Breast epithelium (tissue), 4 donors: Measurements from ENCODE around the gene ATP1A4. TPM values are rescaled to one million over a fixed set of nuclear protein-coding genes. Genes with fewer than 3 reads are reported as not detected.

Source experiments
- DNase-seq, 2 donors: peaks; one replicate each; pipeline ENCODE4 v3.0.0-alpha.2; 2019; ENCODE audit warnings: low spot score in 2 of 2
- H3K27ac ChIP-seq, 2 donors: fragments of 200-600 bp; sonication (generic) in 1 of 2; one replicate each; pipeline ENCODE4 v1.5.1; 2016 to 2019; ENCODE audit warnings: mild to moderate bottlenecking in 1 of 2
- H3K27me3 ChIP-seq, 2 donors: fragments of 200-600 bp; sonication (generic) in 1 of 2; one replicate each; pipeline versions ENCODE4 v1.5.1 to v1.6.0; 2017 to 2019; ENCODE audit warnings: control low read depth in 1 of 2, mild to moderate bottlenecking in 1 of 2
- H3K36me3 ChIP-seq: fragments of 200-600 bp; one replicate; pipeline ENCODE4 v1.5.1; 2019
- H3K4me1 ChIP-seq, 2 donors: fragments of 200-600 bp; sonication (generic); one replicate each; pipeline ENCODE4 v1.5.1; 2016 to 2019; ENCODE audit warnings: control low read depth in 1 of 2
- H3K4me3 ChIP-seq, 3 donors: fragments of 200-600 bp; sonication (generic); 1 replicate in 2 of 3; 2 replicates in 1 of 3; pipeline ENCODE4 v1.5.1; 2016 to 2019; ENCODE audit warnings: mild to moderate bottlenecking in 3 of 3, moderate library complexity in 2 of 3
- H3K9me3 ChIP-seq, 2 donors: fragments of 200-600 bp; sonication (generic) in 1 of 2; one replicate each; pipeline ENCODE4 v1.5.1; 2016 to 2019; ENCODE audit warnings: control low read depth in 1 of 2
- POLR2A ChIP-seq: fragments of 450-650 bp; IDR thresholded peaks from one replicate; pipeline ENCODE4 v1.6.1; 2016; ENCODE audit warnings: antibody characterized with exemption, mild to moderate bottlenecking, moderate library complexity
- POLR2AphosphoS5 ChIP-seq, 3 donors: sonication (generic); formaldehyde crosslinking; IDR thresholded peaks; one replicate each; pipeline ENCODE4 v1.6.1; 2017; ENCODE audit warnings: antibody characterized with exemption in 3 of 3
- intact Hi-C: fragments of 100-400 bp; cut with DNase I; formaldehyde crosslinking; loops from one replicate; pipeline ENCODE4 v1.15.1; 2023; ENCODE audit warnings: low total_unique reads
- total RNA-seq, 3 donors: library from RNA; depleted of rRNA; stranded (reverse); fragments of >200 nt; gene quantifications; one replicate each; pipeline ENCODE4 v1.1.0, GENCODE V29; 2016
- TF ChIP-seq, protein P1 (sequence below), 3 donors: fragments of 450-650 bp; IDR thresholded peaks; one replicate each; pipeline ENCODE4 v1.5.1; 2016 to 2017; ENCODE audit warnings: antibody characterized with exemption in 3 of 3, mild to moderate bottlenecking in 3 of 3, moderate library complexity in 3 of 3

The ATP1A4 gene
- total RNA-seq, 3 donors from 2014 or later = 4.5 TPM; not detected in 2

GRCh38 chr1:160227561-160227960, 76.2 kb downstream of the ATP1A4 start:
- Histone ChIP-seq H3K9me3 (no peaks in the 10 kb centered on the region), H3K27ac (no peak overlapping the region), H3K4me3 (no peak overlapping the region), H3K36me3 (peaks cover 12% of the 10 kb centered on the region), H3K4me1 (no peaks in the 10 kb centered on the region), H3K27me3 (no peaks in the 10 kb centered on the region)
- intact Hi-C loops = no loop called here
- DNase-seq = no peak
- TF ChIP-seq POLR2AphosphoS5 (IDR thresholded peaks at IDR 0.05) = no peak
- TF ChIP-seq, protein P1, sequence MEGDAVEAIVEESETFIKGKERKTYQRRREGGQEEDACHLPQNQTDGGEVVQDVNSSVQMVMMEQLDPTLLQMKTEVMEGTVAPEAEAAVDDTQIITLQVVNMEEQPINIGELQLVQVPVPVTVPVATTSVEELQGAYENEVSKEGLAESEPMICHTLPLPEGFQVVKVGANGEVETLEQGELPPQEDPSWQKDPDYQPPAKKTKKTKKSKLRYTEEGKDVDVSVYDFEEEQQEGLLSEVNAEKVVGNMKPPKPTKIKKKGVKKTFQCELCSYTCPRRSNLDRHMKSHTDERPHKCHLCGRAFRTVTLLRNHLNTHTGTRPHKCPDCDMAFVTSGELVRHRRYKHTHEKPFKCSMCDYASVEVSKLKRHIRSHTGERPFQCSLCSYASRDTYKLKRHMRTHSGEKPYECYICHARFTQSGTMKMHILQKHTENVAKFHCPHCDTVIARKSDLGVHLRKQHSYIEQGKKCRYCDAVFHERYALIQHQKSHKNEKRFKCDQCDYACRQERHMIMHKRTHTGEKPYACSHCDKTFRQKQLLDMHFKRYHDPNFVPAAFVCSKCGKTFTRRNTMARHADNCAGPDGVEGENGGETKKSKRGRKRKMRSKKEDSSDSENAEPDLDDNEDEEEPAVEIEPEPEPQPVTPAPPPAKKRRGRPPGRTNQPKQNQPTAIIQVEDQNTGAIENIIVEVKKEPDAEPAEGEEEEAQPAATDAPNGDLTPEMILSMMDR (IDR thresholded peaks at IDR 0.05) = no peak
- no peak for TF ChIP-seq POLR2A

- Histone ChIP-seq H3K27me3 (no peaks in the 10 kb centered on the region), H3K4me1 (no peaks in the 10 kb centered on the region), H3K4me3 (no peak overlapping the region), H3K27ac (no peak overlapping the region), H3K36me3 (peaks cover 12% of the 10 kb centered on the region), H3K9me3 (no peaks in the 10 kb centered on the region)
- DNase-seq = no peak
- no peak for TF ChIP-seq POLR2AphosphoS5 (IDR thresholded peaks at IDR 0.05)
- no peak for TF ChIP-seq POLR2A
- TF ChIP-seq, protein P1 (IDR thresholded peaks at IDR 0.05) = no peak
- intact Hi-C loops = no loop called here
Measured at GRCh38 chr1:160228431-160228830, 77.0 kb downstream of the ATP1A4 start.

DNA sequence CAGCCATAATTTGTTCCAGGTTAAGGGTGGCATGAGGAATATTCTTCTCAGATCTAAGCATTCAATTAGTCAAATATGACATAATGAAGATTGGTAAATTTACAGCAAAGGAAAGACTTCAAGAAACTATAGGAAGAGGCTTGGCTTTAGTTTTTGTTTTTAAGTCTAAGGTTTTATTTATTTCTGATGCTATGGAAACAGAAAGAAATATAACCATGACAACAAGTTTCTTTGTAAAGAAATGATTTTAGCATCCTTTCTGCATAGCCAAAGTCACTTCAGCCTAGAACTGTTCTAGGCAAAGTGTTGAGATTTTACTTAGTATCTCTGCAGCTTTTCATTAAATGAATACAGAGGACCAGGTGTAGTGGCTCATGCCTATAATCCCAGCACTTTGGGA, 81.5 kb downstream of the ATP1A4 start:
- Histone ChIP-seq H3K36me3 (no peaks in the 10 kb centered on the region), H3K27ac (no peak overlapping the region), H3K27me3 (no peaks in the 10 kb centered on the region), H3K9me3 (no peaks in the 10 kb centered on the region), H3K4me3 (no peak overlapping the region), H3K4me1 (no peaks in the 10 kb centered on the region)
- no peak for DNase-seq
- TF ChIP-seq, protein P1 (IDR thresholded peaks at IDR 0.05) = no peak
- TF ChIP-seq POLR2AphosphoS5 (IDR thresholded peaks at IDR 0.05) (no peak), POLR2A (no peak)
- intact Hi-C loops = no loop called here

Other genes starting within 250 kb of the ATP1A4 start
- gene TAGLN2, start 226.1 kb upstream of the ATP1A4 start, total RNA-seq = 100 to 1,000 TPM; 195 to 259 (median 231) TPM
- 1 to 10 TPM in 2 of 3 donors, not detected in 1; 5.9 to 8.0 TPM for gene IGSF9, start 206.0 kb upstream of the ATP1A4 start, total RNA-seq
- gene SLAMF9, start 197.4 kb upstream of the ATP1A4 start, total RNA-seq = not detected
- 1 to 10 TPM; 4.9 to 8.2 (median 5.1) TPM for gene PIGM, start 119.6 kb upstream of the ATP1A4 start, total RNA-seq
- gene KCNJ10, start 81.4 kb upstream of the ATP1A4 start, total RNA-seq = under 1 TPM in 1 of 3 donors, not detected in 2; 0.15 TPM
- not detected for gene KCNJ9, start 70.1 kb upstream of the ATP1A4 start, total RNA-seq
- gene IGSF8, start 53.0 kb upstream of the ATP1A4 start, total RNA-seq = 10 to 100 TPM; 21.0 to 35.7 (median 24.5) TPM
- 100 to 1,000 TPM in 1 of 3 donors, 1 to 10 TPM in 2; 3.9 to 229 (median 6.4) TPM for gene ATP1A2, start 35.8 kb upstream of the ATP1A4 start, total RNA-seq
- gene CASQ1, start 39.0 kb downstream of the ATP1A4 start, total RNA-seq = under 1 TPM in 1 of 3 donors, not detected in 2; 0.59 TPM
- 100 to 1,000 TPM in 2 of 3 donors, 10 to 100 TPM in 1; 69.8 to 128 (median 127) TPM for gene PEA15, start 53.8 kb downstream of the ATP1A4 start, total RNA-seq
- 100 to 1,000 TPM; 161 to 195 (median 161) TPM for gene DCAF8, start 110.9 kb downstream of the ATP1A4 start, total RNA-seq
- 100 to 1,000 TPM in 1 of 3 donors, 10 to 100 TPM in 2; 58.7 to 136 (median 80.1) TPM for gene PEX19, start 133.5 kb downstream of the ATP1A4 start, total RNA-seq
- 100 to 1,000 TPM; 138 to 170 (median 153) TPM for gene COPA, start 191.6 kb downstream of the ATP1A4 start, total RNA-seq
- gene NCSTN, start 191.8 kb downstream of the ATP1A4 start, total RNA-seq = 10 to 100 TPM; 66.4 to 83.5 (median 76.0) TPM
- under 1 TPM in 1 of 3 donors, not detected in 2; 0.15 TPM for gene NHLH1, start 215.5 kb downstream of the ATP1A4 start, total RNA-seq
- gene VANGL2, start 249.0 kb downstream of the ATP1A4 start, total RNA-seq = 1 to 10 TPM in 2 of 3 donors, under 1 TPM in 1; 0.48 to 7.6 (median 5.6) TPM